IMR-90 (cell line): ENCODE data around the gene PLXND1.

Experiments used
- BHLHE40 ChIP-seq: fragments of 150-350 bp; IDR thresholded peaks from 2 replicates; pipeline ENCODE4 v1.6.1; 2016; ENCODE audit warnings: mild to moderate bottlenecking, low read depth, low read length
- CEBPB ChIP-seq: IDR thresholded peaks from 2 replicates; pipeline ENCODE4 v1.6.1; 2012; ENCODE audit warnings: low read depth, low read length, improper control_type of control experiment
- FOS ChIP-seq: fragments of 150-350 bp; IDR thresholded peaks from 2 replicates; pipeline ENCODE4 v1.6.1; 2016; ENCODE audit warnings: low read depth, low read length
- MXI1 ChIP-seq: IDR thresholded peaks from 2 replicates; pipeline ENCODE4 v1.6.1; 2012; ENCODE audit warnings: low read depth, mild to moderate bottlenecking, low read length, moderate library complexity, borderline replicate concordance
- POLR2A ChIP-seq: IDR thresholded peaks from 2 replicates; pipeline ENCODE4 v1.6.1; 2012; ENCODE audit warnings: mild to moderate bottlenecking, low read depth, low read length
- RAD21 ChIP-seq: IDR thresholded peaks from 2 replicates; pipeline ENCODE4 v1.6.1; 2012; ENCODE audit warnings: low read length, improper control_type of control experiment
- RCOR1 ChIP-seq: IDR thresholded peaks from 2 replicates; pipeline ENCODE4 v1.6.1; 2012; ENCODE audit warnings: mild to moderate bottlenecking, low read length, improper control_type of control experiment; ENCODE audit not compliant: insufficient replicate concordance
- SMC3 ChIP-seq: fragments of 150-350 bp; IDR thresholded peaks from 2 replicates; pipeline ENCODE4 v1.6.1; 2016; ENCODE audit warnings: low read depth, mild to moderate bottlenecking, antibody characterized with exemption, low read length, moderate library complexity
- TF ChIP-seq, protein P1 (sequence below): fragments of 150-350 bp; IDR thresholded peaks from 2 replicates; pipeline ENCODE4 v1.6.1; 2016; ENCODE audit warnings: low read depth, mild to moderate bottlenecking, low read length, moderate library complexity, borderline replicate concordance
- TF ChIP-seq, protein P2 (sequence below): conservative IDR thresholded peaks from 2 replicates; pipeline ENCODE4 v1.5.1; 2012; ENCODE audit warnings: mild to moderate bottlenecking, low read depth, low read length, improper control_type of control experiment
- TF ChIP-seq, protein P3 (sequence below): fragments of 150-350 bp; IDR thresholded peaks from 2 replicates; pipeline ENCODE4 v1.6.1; 2017; ENCODE audit warnings: mild to moderate bottlenecking, antibody characterized with exemption, low read length, low read depth

DNA sequence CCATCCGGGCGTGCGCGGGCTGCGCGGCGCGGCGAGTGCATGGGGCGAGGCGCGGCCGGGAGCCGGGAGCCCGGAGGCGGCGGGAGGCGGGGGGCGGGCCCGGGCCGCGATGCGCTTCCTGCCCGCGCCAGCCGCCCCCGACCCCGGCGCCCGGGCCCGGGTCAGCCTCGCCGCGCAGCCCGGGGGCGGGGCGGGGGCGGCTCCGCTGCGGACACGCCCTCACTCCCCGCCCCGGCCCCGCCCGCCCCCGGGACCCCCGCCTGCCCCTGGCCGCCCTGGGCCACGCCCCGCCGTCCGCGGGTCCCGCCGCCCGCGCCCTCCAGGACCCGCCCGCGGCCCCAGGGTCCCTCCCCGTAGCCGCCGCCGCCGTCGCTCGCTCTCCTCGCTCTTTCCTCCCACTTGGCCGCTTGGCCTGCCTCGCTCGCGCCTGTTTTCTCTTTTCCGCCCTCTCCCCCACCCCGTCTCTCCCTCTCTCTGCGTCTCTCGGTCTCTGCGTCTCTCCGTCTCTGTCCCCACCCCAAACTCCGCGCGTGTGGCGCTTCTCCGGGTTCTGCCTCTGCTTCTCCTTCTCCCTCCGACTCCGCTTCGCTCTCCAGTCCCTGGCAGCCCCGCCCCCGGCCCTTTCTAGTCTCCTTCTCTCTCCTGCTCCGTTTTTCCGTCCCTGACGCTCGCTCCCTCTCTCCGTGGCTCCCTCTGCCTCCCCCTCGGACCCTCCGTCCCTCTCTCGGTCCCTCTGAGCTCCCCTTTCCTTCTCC, at the start of gene PLXND1:
- TF ChIP-seq, protein P1, sequence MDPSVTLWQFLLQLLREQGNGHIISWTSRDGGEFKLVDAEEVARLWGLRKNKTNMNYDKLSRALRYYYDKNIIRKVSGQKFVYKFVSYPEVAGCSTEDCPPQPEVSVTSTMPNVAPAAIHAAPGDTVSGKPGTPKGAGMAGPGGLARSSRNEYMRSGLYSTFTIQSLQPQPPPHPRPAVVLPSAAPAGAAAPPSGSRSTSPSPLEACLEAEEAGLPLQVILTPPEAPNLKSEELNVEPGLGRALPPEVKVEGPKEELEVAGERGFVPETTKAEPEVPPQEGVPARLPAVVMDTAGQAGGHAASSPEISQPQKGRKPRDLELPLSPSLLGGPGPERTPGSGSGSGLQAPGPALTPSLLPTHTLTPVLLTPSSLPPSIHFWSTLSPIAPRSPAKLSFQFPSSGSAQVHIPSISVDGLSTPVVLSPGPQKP, result no peak
- TF ChIP-seq POLR2A (no peak), MXI1 (no peak), RCOR1 (no peak), SMC3 (no peak), FOS (no peak), RAD21 (no peak), CEBPB (no peak), BHLHE40 (no peak)
- TF ChIP-seq, protein P2, sequence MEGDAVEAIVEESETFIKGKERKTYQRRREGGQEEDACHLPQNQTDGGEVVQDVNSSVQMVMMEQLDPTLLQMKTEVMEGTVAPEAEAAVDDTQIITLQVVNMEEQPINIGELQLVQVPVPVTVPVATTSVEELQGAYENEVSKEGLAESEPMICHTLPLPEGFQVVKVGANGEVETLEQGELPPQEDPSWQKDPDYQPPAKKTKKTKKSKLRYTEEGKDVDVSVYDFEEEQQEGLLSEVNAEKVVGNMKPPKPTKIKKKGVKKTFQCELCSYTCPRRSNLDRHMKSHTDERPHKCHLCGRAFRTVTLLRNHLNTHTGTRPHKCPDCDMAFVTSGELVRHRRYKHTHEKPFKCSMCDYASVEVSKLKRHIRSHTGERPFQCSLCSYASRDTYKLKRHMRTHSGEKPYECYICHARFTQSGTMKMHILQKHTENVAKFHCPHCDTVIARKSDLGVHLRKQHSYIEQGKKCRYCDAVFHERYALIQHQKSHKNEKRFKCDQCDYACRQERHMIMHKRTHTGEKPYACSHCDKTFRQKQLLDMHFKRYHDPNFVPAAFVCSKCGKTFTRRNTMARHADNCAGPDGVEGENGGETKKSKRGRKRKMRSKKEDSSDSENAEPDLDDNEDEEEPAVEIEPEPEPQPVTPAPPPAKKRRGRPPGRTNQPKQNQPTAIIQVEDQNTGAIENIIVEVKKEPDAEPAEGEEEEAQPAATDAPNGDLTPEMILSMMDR, result no peak
- TF ChIP-seq, protein P3, sequence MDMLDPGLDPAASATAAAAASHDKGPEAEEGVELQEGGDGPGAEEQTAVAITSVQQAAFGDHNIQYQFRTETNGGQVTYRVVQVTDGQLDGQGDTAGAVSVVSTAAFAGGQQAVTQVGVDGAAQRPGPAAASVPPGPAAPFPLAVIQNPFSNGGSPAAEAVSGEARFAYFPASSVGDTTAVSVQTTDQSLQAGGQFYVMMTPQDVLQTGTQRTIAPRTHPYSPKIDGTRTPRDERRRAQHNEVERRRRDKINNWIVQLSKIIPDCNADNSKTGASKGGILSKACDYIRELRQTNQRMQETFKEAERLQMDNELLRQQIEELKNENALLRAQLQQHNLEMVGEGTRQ, result no peak
